Colonic mucosa (tissue), 4 donors: Measurements from ENCODE around the gene ZNF793. TPM values are rescaled to one million over a fixed set of nuclear protein-coding genes. Genes with fewer than 3 reads are reported as not detected.

ENCODE experiments used
- DNase-seq: peaks from one replicate; pipeline ENCODE4 v3.0.0-alpha.2; 2020
- H3K27ac ChIP-seq: fragments of 200-600 bp; one replicate; pipeline ENCODE4 v1.8.0; 2021
- H3K27me3 ChIP-seq: fragments of 200-600 bp; one replicate; pipeline ENCODE4 v1.8.0; 2021
- H3K36me3 ChIP-seq: fragments of 200-600 bp; one replicate; pipeline ENCODE4 v1.8.0; 2021
- H3K4me1 ChIP-seq: fragments of 200-600 bp; one replicate; pipeline ENCODE4 v1.8.0; 2021; ENCODE audit warnings: mild to moderate bottlenecking
- H3K4me3 ChIP-seq: fragments of 200-600 bp; one replicate; pipeline ENCODE4 v1.8.0; 2021
- H3K9ac ChIP-seq, 2 donors: one replicate each; pipeline ENCODE4 v1.7.0; 2013; ENCODE audit warnings: control low read depth in 2 of 2, low read depth in 2 of 2, low read length in 2 of 2
- H3K9me3 ChIP-seq: fragments of 200-600 bp; one replicate; pipeline ENCODE4 v1.8.0; 2021
- intact Hi-C: fragments of 100-400 bp; cut with DNase I; formaldehyde crosslinking; loops from one replicate; pipeline ENCODE4 v1.14.1; 2022
- total RNA-seq, 2 donors: library from RNA; stranded (reverse); fragmentation: NEBNext Ultra II Directional in 1 of 2; extraction: Animal tissue kit (Norgen Biotek cat#: 25700) in 1 of 2; gene quantifications; one replicate each; pipeline ENCODE4 v1.2.1, GENCODE V29; 2021
- TF ChIP-seq, protein P1 (sequence below): fragments of 200-600 bp; IDR thresholded peaks from one replicate; pipeline ENCODE4 v1.8.0; 2022; ENCODE audit warnings: antibody characterized with exemption, mild to moderate bottlenecking
- donor health status: healthy.
- donor health status: DM: no; HTN: no; CAD: no.
- donor health status: DM: no; HTN: no; CAD: no.

Gene ZNF793
- total RNA-seq, 2 donors from 2014 or later, result 1.6 to 2.9 TPM

DNA sequence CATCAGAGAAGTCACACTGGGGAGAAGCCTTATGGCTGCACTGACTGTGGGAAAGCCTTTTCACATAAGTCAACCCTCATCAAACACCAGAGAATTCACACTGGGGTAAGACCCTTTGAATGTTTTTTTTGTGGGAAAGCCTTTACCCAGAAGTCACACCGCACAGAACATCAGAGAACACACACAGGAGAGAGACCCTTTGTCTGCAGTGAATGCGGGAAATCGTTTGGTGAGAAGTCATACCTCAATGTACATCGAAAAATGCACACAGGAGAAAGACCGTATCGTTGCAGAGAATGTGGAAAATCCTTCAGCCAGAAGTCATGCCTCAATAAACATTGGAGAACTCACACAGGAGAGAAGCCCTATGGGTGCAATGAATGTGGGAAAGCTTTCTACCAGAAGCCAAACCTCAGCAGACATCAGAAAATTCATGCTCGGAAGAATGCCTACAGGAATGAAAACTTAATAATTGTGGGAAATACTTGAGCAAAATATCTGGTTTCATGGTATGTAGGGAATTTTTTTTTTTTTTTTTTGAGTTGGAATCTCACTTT lies 30.7 kb downstream of the ZNF793 start:
- Histone ChIP-seq H3K4me3 (no peak overlapping the region), H3K4me1 (no peaks in the 10 kb centered on the region), H3K36me3 (no peaks in the 10 kb centered on the region), H3K9me3 (peaks cover 3% of the 10 kb centered on the region), H3K27ac (no peak overlapping the region), H3K9ac (no peak overlapping the region), H3K27me3 (no peaks in the 10 kb centered on the region)
- intact Hi-C loops, result no loop called here
- TF ChIP-seq, protein P1, sequence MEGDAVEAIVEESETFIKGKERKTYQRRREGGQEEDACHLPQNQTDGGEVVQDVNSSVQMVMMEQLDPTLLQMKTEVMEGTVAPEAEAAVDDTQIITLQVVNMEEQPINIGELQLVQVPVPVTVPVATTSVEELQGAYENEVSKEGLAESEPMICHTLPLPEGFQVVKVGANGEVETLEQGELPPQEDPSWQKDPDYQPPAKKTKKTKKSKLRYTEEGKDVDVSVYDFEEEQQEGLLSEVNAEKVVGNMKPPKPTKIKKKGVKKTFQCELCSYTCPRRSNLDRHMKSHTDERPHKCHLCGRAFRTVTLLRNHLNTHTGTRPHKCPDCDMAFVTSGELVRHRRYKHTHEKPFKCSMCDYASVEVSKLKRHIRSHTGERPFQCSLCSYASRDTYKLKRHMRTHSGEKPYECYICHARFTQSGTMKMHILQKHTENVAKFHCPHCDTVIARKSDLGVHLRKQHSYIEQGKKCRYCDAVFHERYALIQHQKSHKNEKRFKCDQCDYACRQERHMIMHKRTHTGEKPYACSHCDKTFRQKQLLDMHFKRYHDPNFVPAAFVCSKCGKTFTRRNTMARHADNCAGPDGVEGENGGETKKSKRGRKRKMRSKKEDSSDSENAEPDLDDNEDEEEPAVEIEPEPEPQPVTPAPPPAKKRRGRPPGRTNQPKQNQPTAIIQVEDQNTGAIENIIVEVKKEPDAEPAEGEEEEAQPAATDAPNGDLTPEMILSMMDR, result no peak
- no peak for DNase-seq

DNA sequence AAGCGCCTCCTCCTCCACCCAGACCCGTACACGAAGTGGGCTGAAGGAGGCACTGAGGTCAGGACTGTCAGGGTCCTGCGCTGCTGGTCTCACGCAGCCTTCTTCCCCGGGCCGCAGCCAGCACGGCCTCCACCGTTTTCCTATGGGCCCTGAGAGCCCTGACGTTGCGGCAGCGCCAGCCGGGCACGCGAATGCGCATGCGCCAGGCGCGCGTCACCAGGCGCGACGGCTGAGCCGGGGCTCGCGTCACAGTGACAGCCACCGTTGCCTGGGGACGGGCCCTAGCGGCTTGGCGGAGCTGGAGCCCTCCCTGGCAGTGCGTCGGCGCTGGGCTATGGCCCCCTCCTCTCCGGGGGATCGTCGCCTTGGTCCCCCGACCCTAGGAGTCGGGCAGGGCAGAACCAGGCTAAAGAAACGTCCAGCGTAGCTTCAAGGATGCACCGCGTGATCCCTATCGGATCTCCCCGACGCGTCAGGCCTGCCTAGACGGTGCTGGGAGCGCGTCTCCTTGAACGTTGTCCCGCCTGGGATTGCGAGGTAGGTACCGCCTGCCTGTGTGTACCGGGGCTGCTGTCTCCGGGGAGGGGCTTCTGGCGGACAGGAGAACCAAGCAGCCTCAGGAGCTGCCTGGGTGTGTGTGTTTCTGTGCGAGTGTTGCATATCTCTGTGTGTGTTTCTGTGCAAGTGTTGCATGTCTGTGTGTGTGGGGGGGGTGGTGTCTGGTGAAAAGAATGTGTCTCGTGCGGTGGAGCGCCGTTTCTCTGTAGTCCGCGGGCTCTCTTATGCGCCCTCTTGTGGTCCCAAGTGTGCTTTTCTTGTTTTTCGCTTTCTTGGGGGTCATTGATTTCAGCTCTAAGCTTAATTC lies 44.6 kb downstream of the ZNF793 start:
- no peaks in the 10 kb centered on the region for H3K4me1 ChIP-seq
- TF ChIP-seq, protein P1, result no peak
- no peak overlapping the region for H3K27ac ChIP-seq
- H3K27me3 ChIP-seq, result no peaks in the 10 kb centered on the region
- H3K4me3 ChIP-seq, result peak overlapping the region; percentile 52
- intact Hi-C loops, result no loop called here
- no peak overlapping the region for H3K9ac ChIP-seq
- DNase-seq, result peak; percentile 66
- no peaks in the 10 kb centered on the region for H3K9me3 ChIP-seq
- H3K36me3 ChIP-seq, result no peaks in the 10 kb centered on the region

DNA sequence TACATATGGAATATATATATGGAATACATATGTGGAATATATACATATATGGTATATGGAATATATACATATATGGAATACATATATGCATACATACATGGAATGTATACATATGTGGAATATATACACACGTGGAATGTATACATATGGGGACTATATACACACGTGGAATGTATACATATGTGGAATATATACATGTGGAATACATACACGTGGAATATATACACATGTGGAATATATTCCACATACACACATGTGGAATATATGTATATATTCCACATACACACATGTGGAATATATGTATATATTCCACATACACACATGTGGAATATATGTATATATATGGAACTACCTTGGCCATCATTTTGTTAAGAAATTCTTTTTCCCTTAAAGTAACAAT lies 56.8 kb downstream of the ZNF793 start:
- H3K27me3 ChIP-seq, result no peaks in the 10 kb centered on the region
- H3K27ac ChIP-seq, result no peak overlapping the region
- no peak for DNase-seq
- H3K36me3 ChIP-seq, result no peaks in the 10 kb centered on the region
- TF ChIP-seq, protein P1, result no peak
- no peaks in the 10 kb centered on the region for H3K4me1 ChIP-seq
- H3K9me3 ChIP-seq, result peaks cover 14% of the 10 kb centered on the region
- H3K4me3 ChIP-seq, result no peak overlapping the region
- no peak overlapping the region for H3K9ac ChIP-seq
- intact Hi-C loops, result no loop called here

DNA sequence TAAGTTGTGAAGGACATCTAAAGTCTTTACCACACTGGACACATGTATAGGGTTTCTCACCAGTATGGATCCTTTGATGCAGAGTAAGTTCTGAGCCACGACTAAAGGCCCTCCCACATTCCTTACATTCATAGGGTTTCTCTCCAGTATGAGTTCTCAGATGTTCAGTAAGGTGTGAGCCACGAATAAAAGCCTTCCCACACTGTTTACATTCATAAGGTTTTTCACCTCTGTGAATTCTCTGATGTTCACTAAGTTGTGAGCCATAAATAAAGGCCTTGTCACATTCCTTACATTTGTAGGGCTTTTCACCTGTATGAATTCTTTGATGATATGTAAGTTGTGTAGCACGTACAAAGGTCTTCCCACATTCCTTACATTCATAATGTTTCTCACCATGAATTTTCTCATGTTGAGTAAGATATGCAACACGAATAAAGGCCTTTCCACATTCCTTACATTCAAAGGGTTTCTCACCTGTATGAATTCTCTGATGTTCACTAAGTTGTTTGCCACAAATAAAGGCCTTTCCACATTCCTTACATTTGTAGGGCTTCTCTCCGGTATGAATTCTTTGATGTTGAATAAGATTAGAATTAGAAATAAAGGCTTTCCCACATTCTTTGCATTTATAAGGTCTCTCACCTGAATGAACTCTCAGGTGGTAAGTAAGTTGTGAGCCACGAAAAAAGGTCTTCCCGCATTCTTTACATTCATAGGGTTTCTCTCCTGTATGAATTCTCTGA lies 58.1 kb downstream of the ZNF793 start:
- Histone ChIP-seq H3K27ac (no peak overlapping the region), H3K4me1 (no peaks in the 10 kb centered on the region), H3K9me3 (peaks cover 14% of the 10 kb centered on the region), H3K9ac (no peak overlapping the region), H3K27me3 (no peaks in the 10 kb centered on the region), H3K36me3 (no peaks in the 10 kb centered on the region), H3K4me3 (no peak overlapping the region)
- TF ChIP-seq, protein P1, result no peak
- intact Hi-C loops, result no loop called here
- no peak for DNase-seq

DNA sequence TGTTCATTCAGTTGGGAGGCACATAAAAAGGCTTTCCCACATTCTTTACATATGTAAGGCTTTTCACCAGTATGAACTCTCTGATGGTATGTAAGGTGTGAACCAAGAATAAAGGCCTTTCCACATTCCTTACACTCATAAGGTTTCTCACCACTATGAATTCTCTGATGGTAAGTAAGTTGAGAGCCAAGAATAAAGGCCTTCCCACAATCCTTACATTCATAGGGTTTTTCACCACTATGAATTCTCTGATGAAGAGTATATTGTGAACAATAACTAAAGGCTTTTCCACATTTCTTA lies 58.6 kb downstream of the ZNF793 start:
- Histone ChIP-seq H3K27me3 (no peaks in the 10 kb centered on the region), H3K9ac (no peak overlapping the region), H3K27ac (no peak overlapping the region), H3K4me3 (no peak overlapping the region), H3K9me3 (peaks cover 14% of the 10 kb centered on the region), H3K4me1 (no peaks in the 10 kb centered on the region), H3K36me3 (no peaks in the 10 kb centered on the region)
- TF ChIP-seq, protein P1, result no peak
- intact Hi-C loops, result no loop called here
- no peak for DNase-seq
